ENCODE results near the gene KIRREL1.

DNA sequence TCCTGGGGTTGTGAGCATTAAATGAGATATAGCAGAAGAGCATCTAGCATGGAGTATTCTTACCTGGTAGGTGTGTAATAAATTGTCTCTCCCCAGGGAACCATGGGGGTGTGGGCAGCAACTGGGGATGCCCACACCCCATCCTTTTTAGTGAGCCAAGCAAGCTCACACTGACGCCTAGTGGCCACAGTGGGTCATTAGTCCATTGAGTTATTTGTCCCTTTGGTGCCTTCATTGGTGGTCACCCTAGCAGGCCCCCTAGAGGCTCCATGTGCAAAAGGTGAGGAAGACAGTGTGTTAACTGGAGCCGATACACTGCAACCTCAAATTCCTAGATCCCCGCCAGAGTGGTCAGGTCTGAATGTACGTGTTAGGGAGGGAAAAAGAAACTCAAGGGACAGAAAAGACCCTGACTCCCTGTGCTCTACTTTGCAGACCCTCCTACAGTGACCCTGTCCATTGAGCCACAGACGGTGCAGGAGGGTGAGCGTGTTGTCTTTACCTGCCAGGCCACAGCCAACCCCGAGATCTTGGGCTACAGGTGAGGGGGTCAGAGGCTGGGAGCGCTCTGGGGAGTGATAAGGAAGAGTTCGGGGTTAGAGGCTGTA, 94.0 kb downstream of the KIRREL1 start:
- TF ChIP-seq, protein P1, sequence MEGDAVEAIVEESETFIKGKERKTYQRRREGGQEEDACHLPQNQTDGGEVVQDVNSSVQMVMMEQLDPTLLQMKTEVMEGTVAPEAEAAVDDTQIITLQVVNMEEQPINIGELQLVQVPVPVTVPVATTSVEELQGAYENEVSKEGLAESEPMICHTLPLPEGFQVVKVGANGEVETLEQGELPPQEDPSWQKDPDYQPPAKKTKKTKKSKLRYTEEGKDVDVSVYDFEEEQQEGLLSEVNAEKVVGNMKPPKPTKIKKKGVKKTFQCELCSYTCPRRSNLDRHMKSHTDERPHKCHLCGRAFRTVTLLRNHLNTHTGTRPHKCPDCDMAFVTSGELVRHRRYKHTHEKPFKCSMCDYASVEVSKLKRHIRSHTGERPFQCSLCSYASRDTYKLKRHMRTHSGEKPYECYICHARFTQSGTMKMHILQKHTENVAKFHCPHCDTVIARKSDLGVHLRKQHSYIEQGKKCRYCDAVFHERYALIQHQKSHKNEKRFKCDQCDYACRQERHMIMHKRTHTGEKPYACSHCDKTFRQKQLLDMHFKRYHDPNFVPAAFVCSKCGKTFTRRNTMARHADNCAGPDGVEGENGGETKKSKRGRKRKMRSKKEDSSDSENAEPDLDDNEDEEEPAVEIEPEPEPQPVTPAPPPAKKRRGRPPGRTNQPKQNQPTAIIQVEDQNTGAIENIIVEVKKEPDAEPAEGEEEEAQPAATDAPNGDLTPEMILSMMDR (IDR thresholded peaks at IDR 0.05) = peak; percentile 68 to 86 (median 80)
- TF ChIP-seq POLR2A (IDR thresholded peaks at IDR 0.05) = no peak
